ENCODE data around the gene ZNF275.

DNA sequence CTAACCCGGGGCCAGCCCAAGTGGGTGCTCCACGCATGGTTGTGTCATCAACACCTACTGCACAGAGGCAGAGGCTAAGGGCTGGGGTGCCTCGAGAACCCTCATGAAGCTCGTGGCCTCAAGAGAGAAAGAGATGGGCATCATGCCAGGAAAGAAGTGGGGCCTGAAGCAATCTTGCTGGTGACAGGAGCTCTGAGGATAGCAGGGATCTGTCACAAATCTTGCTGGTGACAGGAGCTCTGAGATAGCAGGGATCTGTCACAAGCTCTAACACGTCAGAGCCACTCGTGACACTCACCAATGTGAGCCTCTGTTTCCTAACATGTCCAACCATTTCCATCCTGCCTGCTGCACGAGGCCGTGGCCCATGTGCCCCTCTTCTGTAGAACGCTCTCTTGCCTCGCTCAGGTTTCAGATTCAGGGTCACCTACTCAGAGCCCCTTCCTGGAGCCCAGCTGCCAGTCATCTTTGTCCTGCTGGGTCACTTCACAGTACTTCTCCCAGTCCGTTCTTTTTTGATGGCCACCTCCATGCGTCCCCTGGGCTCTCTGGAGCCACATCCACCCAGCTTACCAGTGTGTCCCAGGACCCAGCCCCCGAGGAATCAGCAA is 46.1 kb downstream of the ZNF275 start:
- TF ChIP-seq, protein P1, sequence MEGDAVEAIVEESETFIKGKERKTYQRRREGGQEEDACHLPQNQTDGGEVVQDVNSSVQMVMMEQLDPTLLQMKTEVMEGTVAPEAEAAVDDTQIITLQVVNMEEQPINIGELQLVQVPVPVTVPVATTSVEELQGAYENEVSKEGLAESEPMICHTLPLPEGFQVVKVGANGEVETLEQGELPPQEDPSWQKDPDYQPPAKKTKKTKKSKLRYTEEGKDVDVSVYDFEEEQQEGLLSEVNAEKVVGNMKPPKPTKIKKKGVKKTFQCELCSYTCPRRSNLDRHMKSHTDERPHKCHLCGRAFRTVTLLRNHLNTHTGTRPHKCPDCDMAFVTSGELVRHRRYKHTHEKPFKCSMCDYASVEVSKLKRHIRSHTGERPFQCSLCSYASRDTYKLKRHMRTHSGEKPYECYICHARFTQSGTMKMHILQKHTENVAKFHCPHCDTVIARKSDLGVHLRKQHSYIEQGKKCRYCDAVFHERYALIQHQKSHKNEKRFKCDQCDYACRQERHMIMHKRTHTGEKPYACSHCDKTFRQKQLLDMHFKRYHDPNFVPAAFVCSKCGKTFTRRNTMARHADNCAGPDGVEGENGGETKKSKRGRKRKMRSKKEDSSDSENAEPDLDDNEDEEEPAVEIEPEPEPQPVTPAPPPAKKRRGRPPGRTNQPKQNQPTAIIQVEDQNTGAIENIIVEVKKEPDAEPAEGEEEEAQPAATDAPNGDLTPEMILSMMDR (conservative IDR thresholded peaks at IDR 0.05 in 1 of 2, IDR thresholded peaks at IDR 0.05 in 1 of 2; ENCODE audit: extremely low read depth in 1 of 2, insufficient read depth in 1 of 2, low read depth in 1 of 2, low read length in 2 of 2): no peak
- TF ChIP-seq EZH2 (IDR thresholded peaks at IDR 0.05; ENCODE audit: borderline replicate concordance, low read length): no peak
